Cerebellar nuclear complex (tissue), 1 donor: ENCODE measurements around the gene DEAF1.
"Not testable (repeated sequence)": the region's sequence is repeated elsewhere in the genome, so short reads cannot be mapped to it uniquely, and the experiment has no call there.

Experiments
- DNase-seq, 2 experiments: peaks; one replicate each; lab custom pipeline; 2025; lab: John Stamatoyannopoulos, UW

Gene DEAF1

GRCh38 chr11:679271-680207, 15.5 kb downstream of the DEAF1 start:
- DNase-seq = no peak

DNA sequence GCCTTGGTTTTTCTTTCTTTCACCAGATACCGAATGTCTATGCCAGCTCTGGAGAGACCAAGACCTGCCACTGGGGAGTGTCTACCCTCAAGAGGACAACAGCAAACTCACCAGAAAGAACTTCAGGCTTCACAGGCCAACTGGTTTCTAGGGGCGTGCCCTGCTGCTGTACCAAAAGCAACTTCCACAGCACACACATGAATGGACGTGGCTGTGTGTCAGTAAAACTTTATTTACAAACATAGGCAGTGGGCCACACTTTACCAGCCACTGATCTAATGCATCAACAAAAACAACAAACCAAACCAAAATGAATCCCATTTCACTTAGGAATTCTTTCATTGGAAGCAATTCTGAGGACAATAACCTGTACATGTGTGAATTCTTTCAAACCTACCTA, 16.7 kb downstream of the DEAF1 start:
- no peak for DNase-seq

- peak in 1 of 2 experiments; percentile 51 for DNase-seq
Measured at GRCh38 chr11:674406-674805, 20.6 kb downstream of the DEAF1 start.

DNA sequence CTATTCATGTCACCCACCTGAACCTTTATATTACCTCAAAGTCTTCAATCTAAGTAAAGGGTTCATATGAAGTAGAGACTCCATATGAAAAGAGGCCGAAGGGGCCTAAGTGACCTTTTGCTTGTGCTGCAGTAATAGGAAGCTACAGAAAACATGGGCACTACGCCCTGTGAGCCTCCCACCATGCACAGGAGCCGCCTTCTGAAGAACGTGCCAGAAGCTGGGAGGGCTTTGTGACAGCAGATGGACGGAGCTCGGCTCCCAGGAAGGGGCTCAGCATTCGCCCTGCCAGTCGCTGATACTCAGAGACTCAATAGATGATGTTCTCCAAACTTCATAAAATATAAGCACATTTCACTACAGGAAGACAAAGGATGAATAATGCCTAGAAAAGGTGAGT, 21.2 kb downstream of the DEAF1 start:
- DNase-seq = peak in 1 of 2 experiments; percentile 38

DNA sequence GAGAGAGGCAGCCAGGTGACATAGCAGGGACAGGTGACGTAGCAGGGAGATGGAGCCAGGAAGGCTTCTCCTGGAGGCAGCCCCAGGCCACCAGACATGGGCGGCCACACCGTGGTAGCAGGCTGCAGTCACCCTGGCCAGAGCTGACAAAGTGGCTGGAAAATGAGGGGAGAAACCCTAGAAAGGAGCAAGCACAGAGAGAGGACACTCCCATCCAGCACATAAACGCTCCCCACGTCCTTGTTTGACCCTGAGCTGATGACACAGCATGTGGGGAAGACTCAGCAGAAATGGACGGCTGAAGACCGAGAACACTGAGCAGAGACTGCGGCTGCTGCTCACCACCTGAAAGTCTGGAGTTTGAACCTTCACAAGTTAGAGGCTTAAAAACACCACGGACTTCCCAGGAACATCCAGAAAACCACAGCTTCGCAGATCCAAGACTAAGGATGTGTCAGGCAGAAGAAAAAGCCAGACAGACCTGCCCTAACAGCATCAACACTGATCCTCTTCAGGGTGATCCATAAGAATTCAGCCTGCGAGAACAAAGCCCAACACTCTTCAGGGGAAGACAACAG, 29.2 kb downstream of the DEAF1 start:
- DNase-seq = peak in 1 of 2 experiments; percentile 55

- no peak for DNase-seq
Measured at GRCh38 chr11:665062-665703, 29.8 kb downstream of the DEAF1 start.

GRCh38 chr11:662689-663274, 32.2 kb downstream of the DEAF1 start:
- DNase-seq = no peak

GRCh38 chr11:660681-661444, 34.2 kb downstream of the DEAF1 start:
- peak in 1 of 2 experiments; percentile 37 for DNase-seq

- DNase-seq = no peak
Measured at GRCh38 chr11:660281-660680, 34.7 kb downstream of the DEAF1 start.

GRCh38 chr11:659532-660085, 35.4 kb downstream of the DEAF1 start:
- DNase-seq = no peak

GRCh38 chr11:657691-658126, 37.3 kb downstream of the DEAF1 start:
- DNase-seq = no peak

- no peak for DNase-seq
Measured at GRCh38 chr11:656866-657265, 38.2 kb downstream of the DEAF1 start.

GRCh38 chr11:656426-656825, 38.6 kb downstream of the DEAF1 start:
- no peak for DNase-seq

DNA sequence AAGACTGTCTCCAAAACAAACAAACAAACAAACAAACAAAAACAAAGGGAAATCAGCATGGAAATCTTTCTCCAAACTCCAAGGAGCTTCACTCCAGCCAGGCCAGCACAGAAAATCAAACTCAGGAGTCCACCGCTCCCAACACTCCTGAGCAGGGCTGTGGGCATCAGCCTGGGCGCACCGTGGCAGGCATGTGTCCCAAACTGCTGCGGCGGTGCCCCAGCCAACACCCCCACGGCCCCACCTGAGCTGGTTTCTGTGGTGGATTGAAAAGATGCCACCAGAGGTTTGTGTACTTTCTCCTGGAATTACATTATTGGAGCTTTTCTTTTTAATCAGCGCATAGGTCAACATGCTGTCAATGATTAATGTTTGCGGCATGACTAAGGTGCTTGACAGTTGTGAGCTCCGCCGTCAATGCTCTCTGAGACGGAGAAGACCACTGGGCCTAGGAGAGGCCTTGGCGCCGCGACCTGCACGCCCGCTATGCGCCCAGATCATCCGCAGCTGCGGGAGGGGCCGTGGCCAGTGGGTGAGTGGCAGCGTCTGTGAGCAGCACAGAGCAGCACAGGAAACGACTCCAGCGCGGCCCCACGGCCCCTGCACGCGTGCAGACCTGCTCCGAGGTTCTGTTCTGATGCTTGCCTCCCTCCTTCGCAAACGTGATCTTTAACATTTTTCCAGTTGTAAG, 39.8 kb downstream of the DEAF1 start:
- DNase-seq = no peak

DNA sequence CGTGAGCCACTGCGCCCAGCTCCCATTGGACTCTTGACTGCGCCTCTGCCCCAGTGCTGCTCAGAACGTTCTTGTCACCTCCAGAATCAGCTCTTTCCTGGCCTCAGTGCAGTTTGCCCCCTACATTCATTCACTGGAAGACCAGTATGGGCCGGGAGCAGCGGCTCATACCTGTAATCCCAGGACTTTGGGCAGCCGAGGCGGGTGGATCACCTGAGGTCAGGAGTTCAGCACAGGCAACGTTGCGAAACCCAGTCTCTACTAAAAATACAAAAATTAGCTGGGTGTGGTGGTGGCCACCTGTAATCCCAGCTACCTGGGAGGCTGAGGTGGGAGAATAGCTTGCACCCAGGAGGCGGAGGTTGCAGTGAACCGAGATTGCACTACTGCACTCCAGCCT, 40.6 kb downstream of the DEAF1 start:
- DNase-seq = not testable (repeated sequence)

- DNase-seq = no peak
Measured at GRCh38 chr11:653837-654236, 41.2 kb downstream of the DEAF1 start.

- DNase-seq = not testable (repeated sequence)
Measured at GRCh38 chr11:653136-653535, 41.9 kb downstream of the DEAF1 start.

DNA sequence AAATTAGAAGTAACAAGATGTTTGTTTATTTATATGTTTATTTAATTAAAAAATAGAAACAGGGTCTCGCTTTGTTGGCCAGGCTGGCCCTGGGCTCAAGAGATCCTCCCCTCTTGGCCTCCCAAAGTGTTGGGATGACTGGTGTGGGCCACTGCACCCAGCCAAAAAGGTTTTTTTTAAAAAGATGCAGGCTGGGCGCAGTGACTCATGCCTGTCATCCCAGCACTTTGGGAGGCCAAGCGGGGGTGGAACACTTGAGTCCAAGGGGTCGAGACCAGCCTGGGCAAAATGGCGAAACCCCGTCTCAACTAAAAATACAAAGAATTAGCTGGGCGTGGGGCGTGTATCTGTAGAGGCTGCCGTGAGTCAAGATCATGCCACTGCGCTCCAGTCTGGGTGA, 44.5 kb downstream of the DEAF1 start:
- DNase-seq = no peak

GRCh38 chr11:647672-648158, 47.3 kb downstream of the DEAF1 start:
- not testable (repeated sequence) for DNase-seq

DNA sequence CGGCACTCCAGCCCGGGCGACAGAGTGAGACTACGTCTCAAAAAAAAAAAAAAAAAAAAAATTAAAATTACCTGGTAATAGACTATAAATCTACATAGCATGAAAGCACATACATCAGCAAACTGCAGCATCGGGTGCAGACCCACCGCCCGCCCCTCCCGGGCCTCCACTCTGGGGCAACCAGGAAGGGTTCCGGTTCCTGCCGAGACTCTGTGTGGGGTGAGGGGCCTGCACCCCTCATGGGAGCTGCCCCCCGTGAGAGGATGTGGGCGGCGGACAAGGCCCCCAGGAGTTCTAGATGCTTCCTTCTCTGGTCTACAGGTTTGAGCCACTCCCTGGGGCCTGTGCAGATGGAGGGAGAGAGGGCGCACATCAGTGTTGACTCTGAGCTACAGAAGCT, 48.8 kb downstream of the DEAF1 start:
- no peak for DNase-seq

- DNase-seq = no peak
Measured at GRCh38 chr11:645536-645935, 49.5 kb downstream of the DEAF1 start.
